ENCODE data around the gene SCYGR1.

SCYGR1 gene

DNA sequence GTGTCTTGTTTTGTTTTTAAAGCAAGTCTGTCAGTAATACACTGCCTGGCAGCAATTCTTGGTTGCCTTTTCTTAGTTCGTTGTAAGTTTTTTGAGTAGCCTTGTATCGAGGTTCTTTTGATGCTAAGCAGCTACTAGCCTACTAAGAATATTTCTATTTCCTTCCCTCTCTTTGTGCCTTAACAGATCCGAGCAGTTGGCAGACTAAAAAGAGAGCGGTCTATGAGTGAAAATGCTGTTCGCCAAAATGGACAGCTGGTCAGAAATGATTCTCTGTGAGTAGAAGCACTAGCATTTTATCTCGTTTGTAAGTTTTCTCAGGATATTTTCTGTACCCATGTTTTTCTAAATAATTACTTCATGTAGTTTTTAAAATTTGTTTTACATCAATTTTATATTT is 47.6 kb downstream of the SCYGR1 start:
- H3K4me3 ChIP-seq: no peak overlapping the region
- no peak overlapping the region for H3K27ac ChIP-seq

DNA sequence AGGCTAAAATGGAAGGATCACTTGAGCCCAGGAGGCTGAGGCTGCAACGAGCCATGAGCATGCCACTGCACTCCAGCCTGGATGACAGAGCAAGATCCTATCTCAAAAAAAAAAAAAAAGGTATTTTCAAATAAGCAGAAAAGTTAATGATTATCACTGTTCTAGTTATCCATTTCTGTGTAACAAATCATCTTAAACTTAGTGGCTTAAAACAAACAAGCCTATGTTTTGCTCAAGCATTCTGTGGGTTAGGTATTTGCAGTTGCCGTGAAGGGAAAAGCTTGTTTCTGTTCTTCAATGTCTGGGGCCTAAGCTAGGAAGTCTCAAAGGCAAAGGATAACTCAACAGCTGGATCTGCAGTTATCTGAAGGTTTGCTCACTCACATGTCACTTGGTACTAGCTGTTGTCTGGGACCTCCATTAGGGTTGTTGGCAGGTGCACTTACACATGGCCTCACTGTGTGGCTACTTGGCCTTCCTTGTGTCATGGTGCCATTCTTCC is 48.6 kb downstream of the SCYGR1 start:
- Histone ChIP-seq H3K27ac (no peak overlapping the region), H3K4me3 (no peak overlapping the region)

All from skin epidermis (tissue), 12 donors.